SU-DHL-6 (cell line): ENCODE data around the gene TBC1D8.

Experiments used
- H2AFZ ChIP-seq: fragments of 200-600 bp; sonication (generic); 2 replicates; pipeline ENCODE4 v1.6.1; 2014; ENCODE audit warnings: low read depth, mild to moderate bottlenecking, moderate library complexity, mixed read lengths, antibody characterized with exemption, low read length; ENCODE audit not compliant: severe bottlenecking
- H3F3A ChIP-seq: fragments of 200-600 bp; shearing (Covaris generic); 2 replicates; pipeline ENCODE4 v1.6.0; 2016; ENCODE audit warnings: antibody characterized with exemption, mild to moderate bottlenecking; ENCODE audit not compliant: insufficient read depth
- H3K27ac ChIP-seq: fragments of 200-600 bp; sonication (generic); 2 replicates; pipeline ENCODE4 v1.5.1; 2016; ENCODE audit warnings: low read depth, mild to moderate bottlenecking, low read length, moderate library complexity, mixed read lengths
- H3K27me3 ChIP-seq: fragments of 200-600 bp; sonication (generic), shearing (Covaris generic); 2 replicates; pipeline ENCODE4 v1.6.0; 2014; ENCODE audit warnings: mild to moderate bottlenecking, low read length
- H3K36me3 ChIP-seq: fragments of 200-600 bp; sonication (generic); 2 replicates; pipeline ENCODE4 v1.6.1; 2014; ENCODE audit warnings: mild to moderate bottlenecking, low read length, mixed read lengths
- H3K4me2 ChIP-seq: fragments of 300-600, 200-600 bp; shearing (Covaris generic), sonication (generic); 2 replicates; pipeline ENCODE4 v1.6.0; 2014; ENCODE audit warnings: low read length, low read depth, mild to moderate bottlenecking; ENCODE audit not compliant: poor library complexity, severe bottlenecking
- H3K4me3 ChIP-seq: fragments of 200-600 bp; sonication (generic); 2 replicates; pipeline ENCODE4 v1.5.1; 2014; ENCODE audit warnings: antibody characterized with exemption, low read length, mild to moderate bottlenecking, mixed read lengths; ENCODE audit not compliant: insufficient read depth, poor library complexity, severe bottlenecking
- H3K79me2 ChIP-seq: fragments of 200-600 bp; sonication (generic); 2 replicates; pipeline ENCODE4 v1.6.1; 2014; ENCODE audit warnings: mild to moderate bottlenecking, low read length, moderate library complexity; ENCODE audit not compliant: insufficient read depth
- H3K9ac ChIP-seq: fragments of 200-600 bp; sonication (generic); 2 replicates; pipeline ENCODE4 v1.7.0; 2014; ENCODE audit warnings: mild to moderate bottlenecking, low read length
- H3K9me2 ChIP-seq: fragments of 200-600 bp; sonication (generic); replicated peaks from 2 replicates; pipeline ENCODE4 v1.6.1; 2014; ENCODE audit warnings: low read length; ENCODE audit not compliant: insufficient read depth
- H3K9me3 ChIP-seq: fragments of 200-600 bp; sonication (generic); 2 replicates; pipeline ENCODE4 v1.6.1; 2014; ENCODE audit warnings: low read length, mixed read lengths; ENCODE audit not compliant: insufficient read depth
- H4K20me1 ChIP-seq: fragments of 200-600 bp; sonication (generic); 2 replicates; pipeline ENCODE4 v1.6.1; 2014; ENCODE audit warnings: low read depth, mild to moderate bottlenecking, antibody characterized with exemption, low read length, moderate library complexity, mixed read lengths
- EZH2phosphoT487 ChIP-seq: fragments of 200-600 bp; sonication (generic), shearing (Covaris generic); conservative IDR thresholded peaks from 2 replicates; pipeline ENCODE4 v1.6.1; 2018; ENCODE audit warnings: mild to moderate bottlenecking, antibody characterized with exemption, low read length, moderate library complexity, mixed read lengths
- TF ChIP-seq, protein P1 (sequence below): fragments of 200-600 bp; sonication (generic); IDR thresholded peaks from one replicate; pipeline ENCODE4 v1.5.1; 2017; ENCODE audit warnings: antibody characterized with exemption, mild to moderate bottlenecking, low read length, moderate library complexity; ENCODE audit not compliant: insufficient read depth, poor library complexity, severe bottlenecking

TBC1D8 gene

GRCh38 chr2:101153787-101154186, 2.6 kb upstream of the TBC1D8 start:
- no peaks in the 10 kb centered on the region for H4K20me1 ChIP-seq
- H3K9me3 ChIP-seq = no peaks in the 10 kb centered on the region
- H3K4me2 ChIP-seq = no peak overlapping the region
- H3K27ac ChIP-seq = no peak overlapping the region
- TF ChIP-seq EZH2phosphoT487 = no peak
- TF ChIP-seq, protein P1, sequence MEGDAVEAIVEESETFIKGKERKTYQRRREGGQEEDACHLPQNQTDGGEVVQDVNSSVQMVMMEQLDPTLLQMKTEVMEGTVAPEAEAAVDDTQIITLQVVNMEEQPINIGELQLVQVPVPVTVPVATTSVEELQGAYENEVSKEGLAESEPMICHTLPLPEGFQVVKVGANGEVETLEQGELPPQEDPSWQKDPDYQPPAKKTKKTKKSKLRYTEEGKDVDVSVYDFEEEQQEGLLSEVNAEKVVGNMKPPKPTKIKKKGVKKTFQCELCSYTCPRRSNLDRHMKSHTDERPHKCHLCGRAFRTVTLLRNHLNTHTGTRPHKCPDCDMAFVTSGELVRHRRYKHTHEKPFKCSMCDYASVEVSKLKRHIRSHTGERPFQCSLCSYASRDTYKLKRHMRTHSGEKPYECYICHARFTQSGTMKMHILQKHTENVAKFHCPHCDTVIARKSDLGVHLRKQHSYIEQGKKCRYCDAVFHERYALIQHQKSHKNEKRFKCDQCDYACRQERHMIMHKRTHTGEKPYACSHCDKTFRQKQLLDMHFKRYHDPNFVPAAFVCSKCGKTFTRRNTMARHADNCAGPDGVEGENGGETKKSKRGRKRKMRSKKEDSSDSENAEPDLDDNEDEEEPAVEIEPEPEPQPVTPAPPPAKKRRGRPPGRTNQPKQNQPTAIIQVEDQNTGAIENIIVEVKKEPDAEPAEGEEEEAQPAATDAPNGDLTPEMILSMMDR = no peak
- H3K4me3 ChIP-seq = no peak overlapping the region
- no peaks in the 10 kb centered on the region for H3K36me3 ChIP-seq
- H3K79me2 ChIP-seq = no peaks in the 10 kb centered on the region
- no peak overlapping the region for H3K9ac ChIP-seq
- no peaks in the 10 kb centered on the region for H3K27me3 ChIP-seq
- H3K9me2 ChIP-seq = no peaks in the 10 kb centered on the region
- no peaks in the 10 kb centered on the region for H3F3A ChIP-seq
- no peak overlapping the region for H2AFZ ChIP-seq

DNA sequence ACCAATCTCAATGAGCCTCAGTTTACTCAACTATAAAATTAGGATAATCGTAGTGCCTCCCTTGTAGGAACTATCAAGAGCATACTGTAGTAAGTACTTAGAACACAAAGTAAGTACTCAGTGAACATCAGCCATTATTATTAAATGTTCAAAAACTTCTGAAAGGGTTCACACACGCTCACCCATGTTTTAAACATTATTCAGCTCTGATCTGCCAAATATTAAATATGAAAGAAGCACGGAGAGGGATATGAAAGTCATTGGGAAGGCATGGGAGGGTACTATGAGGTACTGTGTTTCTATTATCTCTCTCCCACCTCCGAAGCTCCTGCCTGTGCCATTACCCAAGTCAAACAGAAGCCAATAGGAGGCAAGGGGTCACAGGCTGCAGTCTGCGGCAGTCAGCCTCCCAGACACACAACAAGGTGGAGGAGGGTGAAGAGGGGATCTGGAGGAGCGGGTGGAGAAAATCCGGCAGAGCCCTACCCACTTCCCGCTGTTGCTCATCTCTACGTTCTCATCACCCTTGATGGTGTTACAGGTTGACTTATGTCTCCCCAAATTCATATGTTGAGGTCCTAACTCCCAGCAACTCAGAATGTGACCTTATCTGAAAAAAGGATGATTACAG, 2.0 kb upstream of the TBC1D8 start:
- Histone ChIP-seq H2AFZ (no peak overlapping the region), H3K27me3 (no peaks in the 10 kb centered on the region), H3K4me2 (no peak overlapping the region)

DNA sequence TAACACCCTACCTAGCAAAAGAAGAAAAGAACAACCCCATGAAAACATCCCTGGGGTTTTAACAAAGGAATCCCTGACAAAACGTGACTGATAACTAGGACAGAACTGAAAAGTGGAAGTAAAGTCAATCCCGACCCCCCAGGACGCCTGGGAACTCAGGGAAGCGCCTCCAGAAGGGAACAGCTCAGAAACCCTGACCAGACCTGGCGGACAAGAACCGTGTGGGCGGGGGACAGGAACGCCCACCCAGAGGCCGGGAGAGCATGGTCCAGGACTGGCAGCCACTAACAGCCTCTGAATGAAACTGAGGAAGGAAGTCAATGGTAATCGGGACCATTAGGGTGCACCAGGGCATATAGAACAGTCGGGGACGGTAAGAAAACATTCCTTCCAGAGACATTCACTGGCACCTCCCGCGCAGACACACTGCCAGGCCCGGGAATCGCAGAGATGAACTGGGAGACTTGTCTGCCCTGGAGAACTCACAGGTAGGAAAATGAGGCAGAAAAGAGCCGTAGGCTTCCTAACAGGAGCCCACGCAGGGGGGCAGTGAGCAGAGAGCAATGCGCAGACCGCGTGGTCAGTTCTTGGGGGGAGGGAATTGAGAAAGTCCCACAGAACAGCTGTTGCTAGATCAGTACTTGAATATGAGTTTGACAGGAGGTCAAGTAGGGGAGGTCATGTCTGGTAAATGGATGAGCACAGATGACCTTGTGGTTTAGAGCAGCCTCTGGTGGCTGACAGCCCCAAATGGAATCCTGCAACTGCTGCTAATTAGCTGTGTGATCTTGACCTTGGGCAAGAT, 1.3 kb upstream of the TBC1D8 start:
- no peaks in the 10 kb centered on the region for H3K36me3 ChIP-seq
- no peak for TF ChIP-seq EZH2phosphoT487
- TF ChIP-seq, protein P1 = peak; percentile 35
- H3F3A ChIP-seq = no peaks in the 10 kb centered on the region
- H3K4me3 ChIP-seq = no peak overlapping the region
- no peak overlapping the region for H3K27ac ChIP-seq
- no peaks in the 10 kb centered on the region for H3K27me3 ChIP-seq
- H3K4me2 ChIP-seq = peak overlapping the region; percentile 61
- no peaks in the 10 kb centered on the region for H3K79me2 ChIP-seq
- no peak overlapping the region for H3K9ac ChIP-seq
- no peak overlapping the region for H2AFZ ChIP-seq
- H4K20me1 ChIP-seq = no peaks in the 10 kb centered on the region
- no peaks in the 10 kb centered on the region for H3K9me2 ChIP-seq
- no peaks in the 10 kb centered on the region for H3K9me3 ChIP-seq

More for the DNA sequence above, 2.0 kb upstream of the TBC1D8 start:
- Histone ChIP-seq H3K9me2 (no peaks in the 10 kb centered on the region), H3K4me3 (no peak overlapping the region), H3K9ac (no peak overlapping the region), H3K9me3 (no peaks in the 10 kb centered on the region), H3K79me2 (no peaks in the 10 kb centered on the region), H3K27ac (no peak overlapping the region), H4K20me1 (no peaks in the 10 kb centered on the region), H3F3A (no peaks in the 10 kb centered on the region), H3K36me3 (no peaks in the 10 kb centered on the region)
- TF ChIP-seq EZH2phosphoT487 = no peak
- TF ChIP-seq, protein P1 = no peak
